IMR-90 (cell line): ENCODE results near the gene LAMB3.

ENCODE experiments used
- BHLHE40 ChIP-seq: fragments of 150-350 bp; IDR thresholded peaks from 2 replicates; pipeline ENCODE4 v1.6.1; 2016; ENCODE audit warnings: mild to moderate bottlenecking, low read depth, low read length
- CEBPB ChIP-seq: IDR thresholded peaks from 2 replicates; pipeline ENCODE4 v1.6.1; 2012; ENCODE audit warnings: low read depth, low read length, improper control_type of control experiment
- MAFK ChIP-seq: IDR thresholded peaks from 2 replicates; pipeline ENCODE4 v1.6.1; 2012; ENCODE audit warnings: low read depth, low read length, improper control_type of control experiment
- MAZ ChIP-seq: IDR thresholded peaks from 2 replicates; pipeline ENCODE4 v1.6.1; 2012; ENCODE audit warnings: low read depth, mild to moderate bottlenecking, low read length, improper control_type of control experiment, moderate library complexity, borderline replicate concordance
- MXI1 ChIP-seq: IDR thresholded peaks from 2 replicates; pipeline ENCODE4 v1.6.1; 2012; ENCODE audit warnings: low read depth, mild to moderate bottlenecking, low read length, moderate library complexity, borderline replicate concordance
- POLR2A ChIP-seq: IDR thresholded peaks from 2 replicates; pipeline ENCODE4 v1.6.1; 2012; ENCODE audit warnings: mild to moderate bottlenecking, low read depth, low read length
- RAD21 ChIP-seq: IDR thresholded peaks from 2 replicates; pipeline ENCODE4 v1.6.1; 2012; ENCODE audit warnings: low read length, improper control_type of control experiment
- RFX5 ChIP-seq: IDR thresholded peaks from 2 replicates; pipeline ENCODE4 v1.8.0; 2012; ENCODE audit warnings: low read depth, mild to moderate bottlenecking, low read length, moderate library complexity
- SMC3 ChIP-seq: fragments of 150-350 bp; IDR thresholded peaks from 2 replicates; pipeline ENCODE4 v1.6.1; 2016; ENCODE audit warnings: low read depth, mild to moderate bottlenecking, antibody characterized with exemption, low read length, moderate library complexity
- TF ChIP-seq, protein P1 (sequence below): conservative IDR thresholded peaks from 2 replicates; pipeline ENCODE4 v1.5.1; 2012; ENCODE audit warnings: mild to moderate bottlenecking, low read depth, low read length, improper control_type of control experiment
- TF ChIP-seq, protein P2 (sequence below): fragments of 150-350 bp; IDR thresholded peaks from 2 replicates; pipeline ENCODE4 v1.6.1; 2017; ENCODE audit warnings: mild to moderate bottlenecking, antibody characterized with exemption, low read length, low read depth

DNA sequence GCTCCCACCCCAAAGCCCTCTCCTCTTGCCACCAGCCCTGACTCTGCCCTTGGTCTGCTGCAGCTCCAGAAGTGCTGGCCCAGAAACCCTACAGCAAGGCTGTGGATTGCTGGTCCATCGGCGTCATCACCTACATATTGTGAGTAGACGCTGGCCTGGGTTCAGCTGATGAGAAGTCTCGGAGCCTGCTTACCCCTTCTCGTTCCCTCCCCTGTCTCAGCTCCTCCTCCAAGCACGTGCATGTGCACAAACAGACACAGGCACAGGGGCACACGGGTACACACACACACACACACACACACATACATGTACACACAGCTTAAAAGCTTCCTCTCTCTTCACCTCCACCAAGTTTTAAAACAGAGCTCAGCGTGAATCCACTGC is 44.4 kb downstream of the LAMB3 start:
- TF ChIP-seq, protein P1, sequence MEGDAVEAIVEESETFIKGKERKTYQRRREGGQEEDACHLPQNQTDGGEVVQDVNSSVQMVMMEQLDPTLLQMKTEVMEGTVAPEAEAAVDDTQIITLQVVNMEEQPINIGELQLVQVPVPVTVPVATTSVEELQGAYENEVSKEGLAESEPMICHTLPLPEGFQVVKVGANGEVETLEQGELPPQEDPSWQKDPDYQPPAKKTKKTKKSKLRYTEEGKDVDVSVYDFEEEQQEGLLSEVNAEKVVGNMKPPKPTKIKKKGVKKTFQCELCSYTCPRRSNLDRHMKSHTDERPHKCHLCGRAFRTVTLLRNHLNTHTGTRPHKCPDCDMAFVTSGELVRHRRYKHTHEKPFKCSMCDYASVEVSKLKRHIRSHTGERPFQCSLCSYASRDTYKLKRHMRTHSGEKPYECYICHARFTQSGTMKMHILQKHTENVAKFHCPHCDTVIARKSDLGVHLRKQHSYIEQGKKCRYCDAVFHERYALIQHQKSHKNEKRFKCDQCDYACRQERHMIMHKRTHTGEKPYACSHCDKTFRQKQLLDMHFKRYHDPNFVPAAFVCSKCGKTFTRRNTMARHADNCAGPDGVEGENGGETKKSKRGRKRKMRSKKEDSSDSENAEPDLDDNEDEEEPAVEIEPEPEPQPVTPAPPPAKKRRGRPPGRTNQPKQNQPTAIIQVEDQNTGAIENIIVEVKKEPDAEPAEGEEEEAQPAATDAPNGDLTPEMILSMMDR, result no peak
- no peak for TF ChIP-seq POLR2A
- no peak for TF ChIP-seq RFX5
- TF ChIP-seq SMC3, result no peak
- no peak for TF ChIP-seq BHLHE40
- TF ChIP-seq MAFK, result no peak
- TF ChIP-seq MXI1, result no peak
- no peak for TF ChIP-seq RAD21
- TF ChIP-seq CEBPB, result no peak
- no peak for TF ChIP-seq MAZ
- TF ChIP-seq, protein P2, sequence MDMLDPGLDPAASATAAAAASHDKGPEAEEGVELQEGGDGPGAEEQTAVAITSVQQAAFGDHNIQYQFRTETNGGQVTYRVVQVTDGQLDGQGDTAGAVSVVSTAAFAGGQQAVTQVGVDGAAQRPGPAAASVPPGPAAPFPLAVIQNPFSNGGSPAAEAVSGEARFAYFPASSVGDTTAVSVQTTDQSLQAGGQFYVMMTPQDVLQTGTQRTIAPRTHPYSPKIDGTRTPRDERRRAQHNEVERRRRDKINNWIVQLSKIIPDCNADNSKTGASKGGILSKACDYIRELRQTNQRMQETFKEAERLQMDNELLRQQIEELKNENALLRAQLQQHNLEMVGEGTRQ, result no peak
